ENCODE measurements around the gene CNTNAP4. TPM values are rescaled to one million over a fixed set of nuclear protein-coding genes. Genes with fewer than 3 reads are reported as not detected.

CNTNAP4 gene
- total RNA-seq, 1 donor from 2014 or later, result not detected

DNA sequence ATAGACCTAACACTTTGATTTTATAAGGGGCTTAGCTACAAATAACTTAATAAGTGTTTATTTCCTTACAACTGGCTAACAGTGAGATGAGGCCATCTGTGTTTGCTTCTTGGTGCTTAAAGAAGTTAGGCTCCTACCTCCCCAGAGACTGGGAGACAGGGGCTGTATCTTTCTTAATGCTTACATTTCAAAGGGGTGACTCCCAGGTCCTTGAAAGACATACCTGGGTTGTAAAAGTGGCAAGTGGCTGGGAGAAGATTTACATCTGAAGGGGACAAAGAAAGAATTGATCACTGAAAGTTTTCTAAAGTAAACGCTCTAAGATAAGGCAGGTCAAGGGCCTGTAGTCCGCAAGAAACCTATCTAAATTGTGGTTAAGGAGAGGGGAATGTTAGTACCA is 196.8 kb downstream of the CNTNAP4 start:
- intact Hi-C loops (cut with DNase I), result no loop called here

GRCh38 chr16:76478105-76478504 is 200.9 kb downstream of the CNTNAP4 start:
- no peak for DNase-seq (ENCODE audit: low spot score)
- intact Hi-C loops (cut with DNase I), result no loop called here

More for the DNA sequence above, 196.8 kb downstream of the CNTNAP4 start:
- DNase-seq (ENCODE audit: low spot score), result no peak

DNA sequence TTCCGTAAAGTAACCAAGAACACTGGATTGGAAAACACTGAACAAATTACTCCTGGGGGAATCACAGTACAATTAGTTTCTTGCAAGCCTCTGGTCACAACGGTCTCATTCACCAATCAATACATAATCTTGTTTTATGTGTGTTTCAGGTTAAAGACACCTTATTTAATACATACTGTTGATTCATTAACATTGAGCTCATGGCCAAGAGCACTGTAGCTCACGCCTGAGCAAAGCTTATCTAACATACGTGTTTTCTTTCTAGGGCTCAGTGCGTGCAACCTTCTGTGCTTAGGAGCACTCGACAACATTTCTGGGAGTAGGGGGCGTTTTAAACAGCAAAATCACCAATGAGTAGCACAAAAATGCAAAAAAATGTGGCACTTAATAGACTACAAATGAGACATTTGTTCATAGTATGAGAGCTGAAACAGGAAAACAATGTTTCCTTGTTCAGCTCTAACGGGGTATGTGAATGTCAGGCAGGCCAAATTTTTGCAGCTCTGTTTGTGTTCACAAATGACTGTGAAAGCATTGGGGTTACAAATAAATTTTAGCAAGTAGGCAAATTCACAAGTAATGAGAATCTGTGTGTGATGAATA is 206.2 kb downstream of the CNTNAP4 start:
- DNase-seq (ENCODE audit: low spot score), result no peak
- intact Hi-C loops (cut with DNase I), result no loop called here

DNA sequence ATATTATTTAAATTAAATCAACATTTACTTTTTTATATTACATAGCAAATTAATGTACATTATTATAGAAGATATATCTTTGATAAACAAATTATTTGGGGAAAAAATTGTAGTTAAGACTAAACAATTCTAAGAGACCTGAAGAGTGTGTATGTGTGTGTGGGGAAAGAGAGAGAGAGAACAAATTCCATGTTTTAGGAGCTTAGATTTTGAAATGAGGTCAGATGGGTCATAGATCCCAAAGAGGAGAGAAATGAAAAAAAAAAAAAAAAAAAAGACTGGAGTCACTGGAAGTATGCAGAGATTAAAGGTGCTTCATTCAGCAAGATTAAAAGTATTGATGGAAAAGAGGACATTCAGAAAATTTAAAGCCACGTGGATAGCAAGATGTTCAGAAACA is 206.8 kb downstream of the CNTNAP4 start:
- DNase-seq (ENCODE audit: low spot score), result no peak
- intact Hi-C loops (cut with DNase I), result no loop called here

DNA sequence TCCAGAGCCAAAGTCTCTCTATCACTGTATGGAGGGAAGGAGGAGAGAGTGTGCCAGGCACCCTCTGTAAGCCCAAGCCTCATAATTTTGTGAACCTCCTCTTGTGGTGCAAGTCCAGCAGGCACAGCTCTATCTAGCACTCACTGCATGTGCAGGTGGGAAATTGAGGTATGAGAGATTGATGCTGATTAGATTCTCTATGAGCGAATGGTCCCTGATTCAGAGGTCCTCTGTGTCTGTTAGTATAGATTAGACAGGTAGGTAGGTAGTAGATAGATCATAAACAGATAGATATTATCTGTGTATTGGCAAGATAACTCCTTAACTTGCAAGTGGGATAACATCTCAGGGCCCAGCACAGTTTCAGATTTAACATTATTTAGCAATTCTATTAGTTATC is 209.5 kb downstream of the CNTNAP4 start:
- intact Hi-C loops (cut with DNase I), result no loop called here
- no peak for DNase-seq (ENCODE audit: low spot score)

- no peak for DNase-seq (ENCODE audit: low spot score)
- intact Hi-C loops (cut with DNase I), result no loop called here
Measured at GRCh38 chr16:76487411-76488064, 210.3 kb downstream of the CNTNAP4 start.

DNA sequence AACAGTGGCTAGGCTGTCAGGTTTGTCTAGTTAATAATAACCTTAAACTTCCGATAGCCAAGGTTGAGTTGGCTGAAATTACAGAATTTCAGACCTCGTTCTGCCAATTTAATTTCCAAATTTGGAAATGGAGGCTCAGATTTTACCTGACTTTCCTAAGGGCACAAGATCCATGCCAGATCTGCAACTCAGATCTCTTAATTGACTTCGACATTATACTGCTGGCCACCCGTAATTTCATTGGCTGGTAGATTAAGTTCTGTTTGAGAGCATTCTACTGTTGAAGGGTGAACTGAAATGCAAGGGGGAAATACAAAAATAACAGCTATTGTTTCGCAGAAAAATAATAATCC is 210.8 kb downstream of the CNTNAP4 start:
- no peak for DNase-seq (ENCODE audit: low spot score)
- intact Hi-C loops (cut with DNase I), result no loop called here

- no peak for DNase-seq (ENCODE audit: low spot score)
- intact Hi-C loops (cut with DNase I), result no loop called here
Measured at GRCh38 chr16:76490036-76490639, 212.9 kb downstream of the CNTNAP4 start.

DNA sequence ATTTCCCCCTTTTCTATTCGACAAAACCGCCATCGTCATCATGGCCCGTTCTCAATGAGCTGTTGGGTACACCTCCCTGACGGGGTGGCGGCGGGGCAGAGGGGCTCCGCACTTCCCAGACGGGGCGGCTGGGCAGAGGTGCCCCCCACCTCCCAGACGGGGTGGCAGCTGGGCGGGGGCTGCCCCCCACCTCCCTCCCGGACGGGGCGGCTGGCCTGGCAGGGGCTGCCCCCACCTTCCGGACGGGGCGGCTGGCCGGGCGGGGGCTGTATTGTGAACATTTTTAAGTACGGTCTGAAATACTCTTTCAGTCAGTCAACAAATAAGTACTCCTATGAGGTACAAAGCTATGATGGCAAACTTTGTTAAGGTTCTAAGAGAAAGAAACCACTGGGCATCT is 222.8 kb downstream of the CNTNAP4 start:
- DNase-seq (ENCODE audit: low spot score), result no peak
- intact Hi-C loops (cut with DNase I), result no loop called here

DNA sequence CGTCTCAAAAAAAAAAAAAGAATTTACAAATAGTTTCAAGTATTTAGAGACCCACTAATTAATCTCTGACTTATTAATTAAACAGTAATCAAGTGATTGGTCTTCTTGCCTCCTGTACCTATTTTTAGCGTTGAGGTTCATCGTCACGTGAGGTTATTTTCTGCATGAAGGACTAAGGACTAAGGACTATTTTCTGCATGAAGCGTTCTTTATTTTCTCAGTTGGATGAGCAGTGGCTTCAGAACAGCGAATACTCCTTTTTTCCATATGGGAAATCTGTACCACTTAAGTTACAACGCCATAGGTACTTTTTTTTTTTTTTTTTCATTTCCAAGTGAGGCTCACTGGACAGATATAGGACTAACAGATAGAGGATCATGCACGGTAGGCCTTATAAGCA is 224.9 kb downstream of the CNTNAP4 start:
- DNase-seq (ENCODE audit: low spot score), result no peak
- intact Hi-C loops (cut with DNase I), result no loop called here

- intact Hi-C loops (cut with DNase I), result no loop called here
- no peak for DNase-seq (ENCODE audit: low spot score)
Measured at GRCh38 chr16:76502555-76502954, 225.4 kb downstream of the CNTNAP4 start.

GRCh38 chr16:76503091-76503490 is 225.9 kb downstream of the CNTNAP4 start:
- no peak for DNase-seq (ENCODE audit: low spot score)
- intact Hi-C loops (cut with DNase I), result no loop called here

GRCh38 chr16:76511203-76511602 is 234.0 kb downstream of the CNTNAP4 start:
- no peak for DNase-seq (ENCODE audit: low spot score)
- intact Hi-C loops (cut with DNase I), result no loop called here

GRCh38 chr16:76518781-76519180 is 241.6 kb downstream of the CNTNAP4 start:
- intact Hi-C loops (cut with DNase I), result no loop called here
- DNase-seq (ENCODE audit: low spot score), result no peak

- no peak for DNase-seq (ENCODE audit: low spot score)
- intact Hi-C loops (cut with DNase I), result no loop called here
Measured at GRCh38 chr16:76524356-76524755, 247.2 kb downstream of the CNTNAP4 start.

GRCh38 chr16:76524769-76525168 is 247.6 kb downstream of the CNTNAP4 start:
- intact Hi-C loops (cut with DNase I), result no loop called here

GRCh38 chr16:76527244-76527643 is 250.0 kb downstream of the CNTNAP4 start:
- DNase-seq (ENCODE audit: low spot score), result no peak
- intact Hi-C loops (cut with DNase I), result no loop called here

More at GRCh38 chr16:76524769-76525168, 247.6 kb downstream of the CNTNAP4 start:
- no peak for DNase-seq (ENCODE audit: low spot score)

GRCh38 chr16:76529120-76529519 is 251.9 kb downstream of the CNTNAP4 start:
- DNase-seq (ENCODE audit: low spot score), result no peak
- intact Hi-C loops (cut with DNase I), result no loop called here

DNA sequence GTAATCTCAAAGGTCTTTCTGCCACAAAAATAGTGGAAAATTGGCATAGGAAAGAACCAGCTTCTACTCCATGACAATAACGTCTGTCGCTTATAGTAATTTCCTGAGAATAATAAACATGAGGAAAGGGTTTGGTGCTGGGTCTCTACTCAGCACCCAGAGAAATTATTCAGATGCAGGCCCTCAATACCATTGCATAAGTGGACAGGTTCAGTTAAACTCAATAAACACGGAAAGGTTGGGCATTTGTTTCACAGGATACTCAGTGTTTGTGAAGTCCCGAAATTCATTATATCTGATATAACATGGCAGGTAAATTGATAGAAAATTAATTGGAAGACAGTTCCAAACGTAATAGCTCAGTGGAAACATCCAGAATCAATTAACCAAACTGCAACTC is 254.0 kb downstream of the CNTNAP4 start:
- DNase-seq (ENCODE audit: low spot score), result no peak
- intact Hi-C loops (cut with DNase I), result no loop called here

- no peak for DNase-seq (ENCODE audit: low spot score)
- intact Hi-C loops (cut with DNase I), result no loop called here
Measured at GRCh38 chr16:76532188-76532973, 255.2 kb downstream of the CNTNAP4 start.

DNA sequence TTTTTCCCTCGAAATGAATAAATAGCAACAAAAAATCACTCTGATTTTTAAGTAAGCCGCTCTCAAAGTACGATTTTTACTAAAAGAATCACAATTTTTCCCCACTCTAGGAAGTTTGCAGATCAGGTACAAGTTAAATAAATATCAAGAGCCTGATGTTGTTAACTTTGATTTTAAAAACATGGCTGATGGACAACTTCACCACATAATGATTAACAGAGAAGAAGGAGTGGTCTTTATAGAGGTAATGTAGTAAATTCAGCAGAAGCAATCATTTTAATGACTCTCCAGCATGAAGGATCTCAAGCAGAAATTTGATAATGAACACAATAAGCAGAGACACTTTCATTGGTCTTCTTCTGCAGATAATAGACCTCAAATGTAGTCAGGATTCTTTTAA is 262.4 kb downstream of the CNTNAP4 start:
- intact Hi-C loops (cut with DNase I), result no loop called here
- no peak for DNase-seq (ENCODE audit: low spot score)
